GM12878 (cell line): ENCODE results near the gene ATG4A. TPM values are rescaled to one million over a fixed set of nuclear protein-coding genes. Genes with fewer than 3 reads are reported as not detected.

Source experiments
- ATAC-seq: fragments of 200-7000 bp; cut with Tn5 transposase; 3 replicates; pipeline ENCODE4 v1.9.1; 2020; ENCODE audit warnings: mild to moderate bottlenecking, moderate library complexity
- BruUV-seq: library from RNA; stranded (reverse); fragments of 400-500 nt; replicated peaks from 2 replicates; lab custom pipeline; 2021; lab: Mats Ljungman, UMichigan
- CTCF ChIA-PET: fragments of 300-600 bp; sonication (Branson Sonifier 250); formaldehyde crosslinking; extraction: SDS; loops from one replicate; lab custom pipeline; 2021; ENCODE audit warnings: inconsistent platforms; lab: Yijun Ruan, JAX
- POLR2A ChIA-PET: fragments of 350-600 bp; formaldehyde crosslinking; extraction: SDS; loops from one replicate; lab custom pipeline; 2021; ENCODE audit warnings: inconsistent platforms; lab: Charles Lee
- RAD21 ChIA-PET: fragments of 300-600 bp; sonication (Branson Sonifier 250); formaldehyde crosslinking; loops from one replicate; lab custom pipeline; 2023; ENCODE audit warnings: antibody characterized with exemption; ENCODE audit not compliant: unreplicated experiment; lab: Charles Lee
- SMC1A ChIA-PET: fragments of 300-600 bp; sonication (Branson Sonifier 250); formaldehyde crosslinking; loops from one replicate; lab custom pipeline; 2023; ENCODE audit not compliant: unreplicated experiment, uncharacterized antibody; lab: Charles Lee
- DNase-seq: peaks from one replicate; pipeline ENCODE4 v3.0.0-alpha.2; 2011; ENCODE audit warnings: low read depth, low spot score
- FAIRE-seq: peaks from 3 replicates; lab custom pipeline; 2011; peaks lifted over from hg19 to GRCh38; lab: Jason Lieb, UNC
- H2AFZ ChIP-seq: 2 replicates; pipeline ENCODE4 v1.6.0; 2011; ENCODE audit warnings: low read depth, low read length, control low read depth; ENCODE audit not compliant: control insufficient read depth
- H3K27ac ChIP-seq: 2 replicates; pipeline ENCODE4 v1.5.1; 2011; ENCODE audit warnings: control low read depth; ENCODE audit not compliant: control insufficient read depth, insufficient read depth
- H3K27me3 ChIP-seq, 2 experiments: replicated peaks in 1 of 2; 2 replicates each; pipeline versions ENCODE4 v1.6.0 to v1.6.1; 2011; ENCODE audit warnings: low read length in 1 of 2; ENCODE audit not compliant: control insufficient read depth in 2 of 2, insufficient read depth in 2 of 2
- H3K36me3 ChIP-seq, 2 experiments: 2 replicates each; pipeline ENCODE4 v1.5.1; 2011; ENCODE audit warnings: low read length in 1 of 2; ENCODE audit not compliant: control insufficient read depth in 2 of 2, insufficient read depth in 2 of 2
- H3K4me1 ChIP-seq: 2 replicates; pipeline ENCODE4 v1.6.1; 2011; ENCODE audit warnings: mild to moderate bottlenecking, low read length, moderate library complexity, mixed read lengths; ENCODE audit not compliant: control insufficient read depth, insufficient read depth
- H3K4me2 ChIP-seq: 2 replicates; pipeline ENCODE4 v1.6.0; 2011; ENCODE audit warnings: control low read depth; ENCODE audit not compliant: control insufficient read depth, insufficient read depth
- H3K4me3 ChIP-seq: fragments of 200-600 bp; sonication (generic); 2 replicates; pipeline ENCODE4 v1.5.1; 2016
- H3K79me2 ChIP-seq: 2 replicates; pipeline ENCODE4 v1.6.0; 2011; ENCODE audit warnings: low read length; ENCODE audit not compliant: control insufficient read depth, insufficient read depth
- H3K9ac ChIP-seq: 2 replicates; pipeline ENCODE4 v1.8.0; 2011; ENCODE audit warnings: low read length, control low read depth, mixed read lengths; ENCODE audit not compliant: control insufficient read depth, insufficient read depth
- H3K9me3 ChIP-seq: replicated peaks from 3 replicates; pipeline ENCODE4 v1.5.1; 2011; ENCODE audit warnings: mild to moderate bottlenecking, low read length; ENCODE audit not compliant: control insufficient read depth, insufficient read depth
- H4K20me1 ChIP-seq: 2 replicates; pipeline ENCODE4 v1.6.0; 2011; ENCODE audit not compliant: control insufficient read depth, insufficient read depth
- MLLT1 ChIP-seq: fragments of 450-650 bp; IDR thresholded peaks from 2 replicates; pipeline ENCODE4 v1.6.1; 2016; ENCODE audit warnings: mild to moderate bottlenecking
- NFXL1 ChIP-seq: fragments of 450-650 bp; IDR thresholded peaks from 2 replicates; pipeline ENCODE4 v1.6.1; 2017; ENCODE audit warnings: antibody characterized with exemption, mild to moderate bottlenecking, borderline replicate concordance
- NR2C2 ChIP-seq: IDR thresholded peaks from 2 replicates; pipeline ENCODE4 v1.6.1; 2011; ENCODE audit warnings: borderline replicate concordance, low read depth; ENCODE audit not compliant: control insufficient read depth, insufficient read length
- SIX5 ChIP-seq: IDR thresholded peaks from 2 replicates; pipeline ENCODE4 v1.6.1; 2011; ENCODE audit warnings: mild to moderate bottlenecking, low read depth, low read length, moderate library complexity; ENCODE audit not compliant: severe bottlenecking
- WGBS: methylation state at CpG from one replicate; pipeline ENCODE4 v1.1.6; 2016; ENCODE audit warnings: low lambda C conversion rate; ENCODE audit not compliant: insufficient replicate concordance, insufficient coverage; ENCODE audit errors: missing lambda C conversion rate; 5-methylcytosine and 5-hydroxymethylcytosine counted together
- in situ Hi-C: fragments of 300-500 bp; cut with MboI; formaldehyde crosslinking; loops from 9 replicates; pipeline ENCODE4 v1.14.3; 2018; ENCODE audit warnings: mixed read lengths
- intact Hi-C: fragments of 100-400 bp; cut with micrococcal nuclease; formaldehyde crosslinking; loops from one replicate; pipeline ENCODE4 v1.14.2; 2022; ENCODE audit not compliant: unreplicated experiment
- polyA plus RNA-seq, 11 experiments: library from polyadenylated mRNA; depleted of rRNA in 4 of 11; unstranded in 6 of 11; stranded (reverse) in 5 of 11; fragments of >200 nt; fragmentation: Nextera tagmentation in 4 of 11; fragmentation: Illumina TruSeq in 1 of 11; extraction: Ambion mirVana in 4 of 11; extraction: Trizol in 1 of 11; gene quantifications; 1 replicate in 1 of 11; 2 replicates in 10 of 11; pipeline versions ENCODE4 v1.2.1 to v1.2.3, GENCODE V29; 2011 to 2016; ENCODE audit warnings: inconsistent platforms in 2 of 11, missing spikeins in 2 of 11, low read depth in 1 of 11
- total RNA-seq, 4 experiments: library from RNA; depleted of rRNA in 3 of 4; stranded (reverse); fragments of >200 nt in 3 of 4; fragmentation: Illumina TruSeq in 1 of 4; extraction: Trizol in 1 of 4; gene quantifications; 2 replicates each; pipeline versions ENCODE4 v1.2.1 to v1.2.3, GENCODE V29; 2013 to 2021

The ATG4A gene
- total and polyA plus RNA-seq, 10 of the 15 experiments (the other 5 are each of a cell fraction or from before 2014, with no cell fraction given): 9.1 to 22.0 (median 15.5) TPM

- TF ChIP-seq MLLT1 (no peak), SIX5 (no peak), NR2C2 (no peak)
Measured at GRCh38 chrX:108071578-108071977, 20.0 kb upstream of the ATG4A start (continued).

- no peak for TF ChIP-seq NFXL1
- H2AFZ ChIP-seq: no peak overlapping the region
- H3K4me3 ChIP-seq: no peak overlapping the region
- FAIRE-seq (no peak), DNase-seq (no peak), ATAC-seq (no peak)
- BruUV-seq: no TSS peak
- ChIA-PET POLR2A (no interaction called here), SMC1A (interaction anchor here (1.4 kb wide), 1 partner anchor 10 kb away, joined by 3 read pairs; no protein-coding TSS in a partner anchor), CTCF (interaction anchor here (1.8 kb wide), 1 partner anchor 52 kb away, joined by 6 read pairs; no protein-coding TSS in a partner anchor), RAD21 (interaction anchor here (4.1 kb wide), 1 partner anchor 51 kb away, joined by 28 read pairs; no protein-coding TSS in a partner anchor)
- H3K9ac ChIP-seq: no peak overlapping the region
- no peaks in the 10 kb centered on the region for H3K9me3 ChIP-seq
- H4K20me1 ChIP-seq: no peaks in the 10 kb centered on the region
- in situ Hi-C loops: no loop called here
- H3K27me3 ChIP-seq: no peaks in the 10 kb centered on the region
- no peaks in the 10 kb centered on the region for H3K4me1 ChIP-seq
- H3K27ac ChIP-seq: no peak overlapping the region
- H3K36me3 ChIP-seq: no peaks in the 10 kb centered on the region
- WGBS: 46% methylated on average over 5 of the region's 5 CpGs
- no peaks in the 10 kb centered on the region for H3K79me2 ChIP-seq
- no peak overlapping the region for H3K4me2 ChIP-seq
- intact Hi-C loops: loop anchor here (1.0 kb wide), 1 partner anchor 52 kb away; no protein-coding TSS in a partner anchor
Measured at GRCh38 chrX:108072746-108073145, 18.8 kb upstream of the ATG4A start.
